Measurements from ENCODE around the gene OSBP. TPM values are rescaled to one million over a fixed set of nuclear protein-coding genes. Genes with fewer than 3 reads are reported as not detected.

Gene OSBP
- total RNA-seq, 1 experiment from 2014 or later = 36.3 TPM

DNA sequence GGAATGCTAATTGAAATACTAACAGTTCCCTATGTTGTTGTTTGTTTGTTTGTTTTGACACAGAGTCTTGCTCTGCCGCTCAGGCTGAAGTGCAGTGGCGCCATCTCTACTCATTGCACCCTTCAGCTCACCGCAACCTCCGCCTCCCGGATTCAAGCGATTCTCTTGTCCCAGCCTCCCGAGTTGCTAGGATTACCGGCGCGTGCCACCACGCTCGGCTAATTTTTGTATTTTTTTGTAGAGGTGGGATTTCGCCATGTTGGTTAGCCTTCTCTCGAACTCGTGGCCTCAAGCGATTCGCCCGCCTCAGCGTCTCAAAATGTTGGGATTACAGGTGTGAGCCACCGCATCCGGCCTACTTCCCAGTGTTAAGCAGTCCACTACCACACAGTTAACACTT, 62.3 kb downstream of the OSBP start:
- POLR2A ChIA-PET (ENCODE audit: unreplicated experiment) = no interaction called here
- no peak overlapping the region for H2AFZ ChIP-seq (ENCODE audit: low read length)
- no peak overlapping the region for H3K9ac ChIP-seq (ENCODE audit: low read length)
- BruUV-seq (replicated peaks) = no TSS peak
- CTCF ChIA-PET = no interaction called here
- DNase-seq (no peak), ATAC-seq (no peak)
- H3F3A ChIP-seq (ENCODE audit: low read length, unreplicated experiment) = peaks cover 8% of the 10 kb centered on the region
- no peaks in the 10 kb centered on the region for H3K9me3 ChIP-seq (ENCODE audit: low read length)
- H3K4me3 ChIP-seq (ENCODE audit: low read length) = no peak overlapping the region
- no peaks in the 10 kb centered on the region for H3K27me3 ChIP-seq (ENCODE audit: low read length)
- no peaks in the 10 kb centered on the region for H3K36me3 ChIP-seq (ENCODE audit: low read depth, low read length)
- H3K4me1 ChIP-seq (ENCODE audit: insufficient read depth, low read length) = peaks cover 9% of the 10 kb centered on the region
- H4K20me1 ChIP-seq (ENCODE audit: low read length) = no peaks in the 10 kb centered on the region; the same call in 1 of the 2 replicates
- no peak for TF ChIP-seq EZH2phosphoT487 (IDR thresholded peaks at IDR 0.05; ENCODE audit: borderline replicate concordance, low read length)
- intact Hi-C loops (cut with micrococcal nuclease) = loop anchor here (10.0 kb wide), 2 partner anchors 201 to 409 kb away; partner anchors contain the start of genes FAM111A and STX3
- H3K79me2 ChIP-seq (ENCODE audit: low read length) = no peaks in the 10 kb centered on the region
- H3K27ac ChIP-seq (ENCODE audit: low read length) = no peak overlapping the region
- no peak overlapping the region for H3K4me2 ChIP-seq (ENCODE audit: low read length)
- no peaks in the 10 kb centered on the region for H3K9me2 ChIP-seq (replicated peaks; ENCODE audit: low read length)

GRCh38 chr11:59552844-59553243, 62.7 kb downstream of the OSBP start:
- ChIA-PET POLR2A (ENCODE audit: unreplicated experiment) (no interaction called here), CTCF (no interaction called here)
- H3K9me3 ChIP-seq (ENCODE audit: low read length) = no peaks in the 10 kb centered on the region
- H3F3A ChIP-seq (ENCODE audit: low read length, unreplicated experiment) = peaks cover 8% of the 10 kb centered on the region
- TF ChIP-seq EZH2 (IDR thresholded peaks at IDR 0.05; ENCODE audit: low read length, unreplicated experiment) = no peak
- TF ChIP-seq, protein P1, sequence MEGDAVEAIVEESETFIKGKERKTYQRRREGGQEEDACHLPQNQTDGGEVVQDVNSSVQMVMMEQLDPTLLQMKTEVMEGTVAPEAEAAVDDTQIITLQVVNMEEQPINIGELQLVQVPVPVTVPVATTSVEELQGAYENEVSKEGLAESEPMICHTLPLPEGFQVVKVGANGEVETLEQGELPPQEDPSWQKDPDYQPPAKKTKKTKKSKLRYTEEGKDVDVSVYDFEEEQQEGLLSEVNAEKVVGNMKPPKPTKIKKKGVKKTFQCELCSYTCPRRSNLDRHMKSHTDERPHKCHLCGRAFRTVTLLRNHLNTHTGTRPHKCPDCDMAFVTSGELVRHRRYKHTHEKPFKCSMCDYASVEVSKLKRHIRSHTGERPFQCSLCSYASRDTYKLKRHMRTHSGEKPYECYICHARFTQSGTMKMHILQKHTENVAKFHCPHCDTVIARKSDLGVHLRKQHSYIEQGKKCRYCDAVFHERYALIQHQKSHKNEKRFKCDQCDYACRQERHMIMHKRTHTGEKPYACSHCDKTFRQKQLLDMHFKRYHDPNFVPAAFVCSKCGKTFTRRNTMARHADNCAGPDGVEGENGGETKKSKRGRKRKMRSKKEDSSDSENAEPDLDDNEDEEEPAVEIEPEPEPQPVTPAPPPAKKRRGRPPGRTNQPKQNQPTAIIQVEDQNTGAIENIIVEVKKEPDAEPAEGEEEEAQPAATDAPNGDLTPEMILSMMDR (conservative IDR thresholded peaks at IDR 0.05; ENCODE audit: low read depth, low read length) = no peak
- no peak for TF ChIP-seq EZH2phosphoT487 (IDR thresholded peaks at IDR 0.05; ENCODE audit: borderline replicate concordance, low read length)
- H3K27me3 ChIP-seq (ENCODE audit: low read length) = no peaks in the 10 kb centered on the region
- intact Hi-C loops (cut with micrococcal nuclease) = loop anchor here (10.0 kb wide), 2 partner anchors 202 to 408 kb away; partner anchors contain the start of genes FAM111A and STX3
- H3K4me3 ChIP-seq (ENCODE audit: low read length) = no peak overlapping the region
- H3K4me1 ChIP-seq (ENCODE audit: insufficient read depth, low read length) = peaks cover 9% of the 10 kb centered on the region
- no peak overlapping the region for H3K9ac ChIP-seq (ENCODE audit: low read length)
- H3K36me3 ChIP-seq (ENCODE audit: low read depth, low read length) = no peaks in the 10 kb centered on the region
- ATAC-seq = no peak
- H4K20me1 ChIP-seq (ENCODE audit: low read length) = no peaks in the 10 kb centered on the region; the same call in 1 of the 2 replicates
- H3K79me2 ChIP-seq (ENCODE audit: low read length) = no peaks in the 10 kb centered on the region
- DNase-seq = no peak
- H3K4me2 ChIP-seq (ENCODE audit: low read length) = no peak overlapping the region
- BruUV-seq (replicated peaks) = no TSS peak
- no peak overlapping the region for H2AFZ ChIP-seq (ENCODE audit: low read length)
- no peaks in the 10 kb centered on the region for H3K9me2 ChIP-seq (replicated peaks; ENCODE audit: low read length)
- no peak overlapping the region for H3K27ac ChIP-seq (ENCODE audit: low read length)

DNA sequence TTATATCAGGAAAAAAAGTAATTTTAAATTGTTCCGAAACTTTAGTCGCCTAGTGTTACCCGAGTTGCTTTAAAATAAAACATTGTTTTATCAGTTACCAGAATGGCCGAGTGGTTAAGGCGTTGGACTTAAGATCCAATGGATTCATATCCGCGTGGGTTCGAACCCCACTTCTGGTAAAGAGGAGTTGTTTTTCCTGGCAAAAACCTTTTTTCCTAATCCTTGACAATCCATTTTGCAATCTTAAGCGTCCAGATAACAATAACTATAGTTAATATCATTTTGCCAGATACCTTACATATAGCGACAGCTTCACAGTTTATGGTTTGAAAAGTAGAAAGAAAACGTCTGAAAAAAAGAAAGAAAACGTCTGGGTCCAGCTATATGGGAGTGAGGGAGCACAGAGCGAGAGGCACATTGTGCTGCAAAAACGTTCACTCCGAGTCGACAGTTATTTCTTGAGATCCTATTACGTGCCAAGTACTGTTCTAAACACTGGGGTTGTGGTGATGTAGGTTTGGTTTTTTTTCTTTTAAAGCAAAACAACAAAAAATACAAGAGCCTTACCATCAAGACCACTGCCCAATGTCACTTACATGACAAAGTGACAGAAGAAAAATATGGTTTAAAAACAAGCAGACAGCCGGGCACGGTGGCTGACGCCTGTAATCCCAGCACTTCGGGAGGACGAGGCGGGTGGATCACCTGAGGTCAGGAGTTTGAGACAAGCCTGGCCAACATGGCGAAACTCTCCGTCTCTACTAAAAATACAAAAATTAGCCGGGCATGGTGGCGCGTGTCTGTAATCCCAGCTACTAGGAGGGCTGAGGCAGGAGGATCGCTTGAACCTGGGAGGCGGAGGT, 63.7 kb downstream of the OSBP start:
- Histone ChIP-seq H3F3A (ENCODE audit: low read length, unreplicated experiment) (peaks cover 4% of the 10 kb centered on the region), H3K4me1 (ENCODE audit: insufficient read depth, low read length) (peaks cover 9% of the 10 kb centered on the region), H2AFZ (ENCODE audit: low read length) (peak overlapping the region; percentile 77), H3K27ac (ENCODE audit: low read length) (no peak overlapping the region), H3K9me2 (replicated peaks; ENCODE audit: low read length) (no peaks in the 10 kb centered on the region), H3K4me3 (ENCODE audit: low read length) (peak overlapping the region; percentile 73), H3K4me2 (ENCODE audit: low read length) (peak overlapping the region; percentile 86), H3K79me2 (ENCODE audit: low read length) (no peaks in the 10 kb centered on the region), H3K27me3 (ENCODE audit: low read length) (no peaks in the 10 kb centered on the region), H3K36me3 (ENCODE audit: low read depth, low read length) (no peaks in the 10 kb centered on the region), H4K20me1 (ENCODE audit: low read length) (no peaks in the 10 kb centered on the region; the same call in 1 of the 2 replicates), H3K9ac (ENCODE audit: low read length) (peak overlapping the region; percentile 65), H3K9me3 (ENCODE audit: low read length) (no peaks in the 10 kb centered on the region)
- intact Hi-C loops (cut with micrococcal nuclease) = loop anchor here (1.0 to 10.0 kb wide), 5 partner anchors 8 to 407 kb away; partner anchors contain the start of genes FAM111A, PATL1 and STX3
- ChIA-PET POLR2A (ENCODE audit: unreplicated experiment) (no interaction called here), CTCF (no interaction called here)
- TF ChIP-seq, protein P1 (conservative IDR thresholded peaks at IDR 0.05; ENCODE audit: low read depth, low read length) = no peak
- TF ChIP-seq EZH2phosphoT487 (IDR thresholded peaks at IDR 0.05; ENCODE audit: borderline replicate concordance, low read length) (no peak), EZH2 (IDR thresholded peaks at IDR 0.05; ENCODE audit: low read length, unreplicated experiment) (no peak)
- no TSS peak for BruUV-seq (replicated peaks)
- ATAC-seq (no peak), DNase-seq (peak; percentile 82)
